Right lobe of liver (tissue), 6 donors: Measurements from ENCODE around the gene CFAP46. TPM values are rescaled to one million over a fixed set of nuclear protein-coding genes. Genes with fewer than 3 reads are reported as not detected.

Experiments
- ATAC-seq, 4 donors: fragments of 200-7000 bp; cut with Tn5 transposase; one replicate each; pipeline ENCODE4 v1.9.1; 2020; ENCODE audit warnings: mild to moderate bottlenecking in 4 of 4, moderate library complexity in 4 of 4
- DNase-seq, 3 donors: peaks; one replicate each; pipeline ENCODE4 v3.0.0-alpha.2; 2020
- H3K27ac ChIP-seq, 3 donors: fragments of 200-600 bp; one replicate each; pipeline ENCODE4 v1.8.0; 2022
- H3K27me3 ChIP-seq, 2 donors: fragments of 200-600 bp; one replicate each; pipeline ENCODE4 v1.8.0; 2022
- H3K36me3 ChIP-seq, 4 donors: fragments of 200-600 bp; sonication (generic) in 1 of 4; one replicate each; pipeline versions ENCODE4 v1.5.1 to v1.8.0; 2017 to 2022; ENCODE audit warnings: control low read depth in 1 of 4
- H3K4me1 ChIP-seq, 4 donors: fragments of 200-600 bp; sonication (generic) in 1 of 4; one replicate each; pipeline versions ENCODE4 v1.5.1 to v1.8.0; 2017 to 2022; ENCODE audit warnings: control low read depth in 1 of 4
- H3K4me3 ChIP-seq, 3 donors: fragments of 200-600 bp; one replicate each; pipeline ENCODE4 v1.8.0; 2022
- H3K9me3 ChIP-seq, 4 donors: fragments of 200-600 bp; sonication (generic) in 1 of 4; one replicate each; pipeline versions ENCODE4 v1.5.1 to v1.8.0; 2017 to 2022; ENCODE audit warnings: control low read depth in 1 of 4
- CTCF ChIP-seq, 4 donors: fragments of 200-600 bp in 3 of 4; fragments of 450-650 bp in 1 of 4; IDR thresholded peaks; one replicate each; pipeline versions ENCODE4 v1.5.1 to v1.8.0; 2016 to 2022; ENCODE audit warnings: antibody characterized with exemption in 4 of 4, mild to moderate bottlenecking in 2 of 4
- POLR2A ChIP-seq: fragments of 450-650 bp; IDR thresholded peaks from one replicate; pipeline ENCODE4 v1.6.1; 2017; ENCODE audit warnings: antibody characterized with exemption, mild to moderate bottlenecking
- WGBS: methylation state at CpG from one replicate; pipeline ENCODE4 v1.1.6; 2018; ENCODE audit warnings: low coverage, low lambda C conversion rate; ENCODE audit not compliant: insufficient coverage; ENCODE audit errors: missing lambda C conversion rate; 5-methylcytosine and 5-hydroxymethylcytosine counted together
- intact Hi-C, 2 donors: fragments of 100-400 bp; cut with DNase I; formaldehyde crosslinking; loops; one replicate each; pipeline versions ENCODE4 v1.11.2 to v1.14.1; 2022
- total RNA-seq, 6 experiments: library from RNA; depleted of rRNA in 2 of 6; stranded (reverse); fragments of >200 nt in 2 of 6; fragmentation: NEBNext Ultra II Directional in 3 of 6; extraction: Animal tissue kit (Norgen Biotek cat#: 25700) in 3 of 6; gene quantifications; one replicate each; pipeline versions ENCODE4 v1.1.0 to v1.2.4, GENCODE V29; 2016 to 2023
- donor health status: DM: no; HTN: yes; CAD: no.
- donor health status: DM: no; HTN: no; CAD: no.
- donor health status: DM: no; HTN: no; CAD: no.
- donor health status: DM: no; HTN: yes; CAD: no.
- donor health status: DM: no; HTN: yes; CAD: no.

CFAP46 gene
- total RNA-seq, 6 experiments from 2014 or later, result 0.16 to 0.67 (median 0.32) TPM

- Histone ChIP-seq H3K4me1 (no peaks in the 10 kb centered on the region), H3K27ac (no peak overlapping the region), H3K27me3 (no peaks in the 10 kb centered on the region), H3K36me3 (no peaks in the 10 kb centered on the region), H3K9me3 (no peaks in the 10 kb centered on the region), H3K4me3 (no peak overlapping the region)
- WGBS, result 94% methylated on average over 23 of the region's 52 CpGs
- intact Hi-C loops, result no loop called here
- DNase-seq (peak in 2 of 3 donors; percentile 10 to 49), ATAC-seq (no peak)
- TF ChIP-seq CTCF (IDR thresholded peaks at IDR 0.05) (no peak), POLR2A (no peak)
Observed at GRCh38 chr10:132926777-132927650, 15.4 kb downstream of the CFAP46 start.

GRCh38 chr10:132926070-132926469 lies 16.3 kb downstream of the CFAP46 start:
- peak in 1 of 3 donors; percentile 15 for DNase-seq
- H3K4me3 ChIP-seq, result no peak overlapping the region

GRCh38 chr10:132925614-132926013 lies 16.8 kb downstream of the CFAP46 start:
- intact Hi-C loops, result no loop called here
- peak in 2 of 3 donors; percentile 14 to 39 for DNase-seq
- H3K27ac ChIP-seq, result no peak overlapping the region
- TF ChIP-seq CTCF (IDR thresholded peaks at IDR 0.05), result no peak
- no peak for TF ChIP-seq POLR2A
- ATAC-seq, result no peak
- no peaks in the 10 kb centered on the region for H3K36me3 ChIP-seq
- H3K9me3 ChIP-seq, result no peaks in the 10 kb centered on the region
- H3K4me3 ChIP-seq, result no peak overlapping the region
- H3K4me1 ChIP-seq, result no peaks in the 10 kb centered on the region
- no CpG with 5 or more reads among the region's 22 CpGs for WGBS
- no peaks in the 10 kb centered on the region for H3K27me3 ChIP-seq

More at GRCh38 chr10:132926070-132926469, 16.3 kb downstream of the CFAP46 start:
- WGBS, result no CpG with 5 or more reads among the region's 21 CpGs
- no peaks in the 10 kb centered on the region for H3K9me3 ChIP-seq
- TF ChIP-seq CTCF (IDR thresholded peaks at IDR 0.05), result no peak
- no peak for TF ChIP-seq POLR2A
- no peaks in the 10 kb centered on the region for H3K4me1 ChIP-seq
- H3K36me3 ChIP-seq, result no peaks in the 10 kb centered on the region
- no peaks in the 10 kb centered on the region for H3K27me3 ChIP-seq
- intact Hi-C loops, result no loop called here
- ATAC-seq, result no peak
- H3K27ac ChIP-seq, result no peak overlapping the region

- intact Hi-C loops, result no loop called here
- Histone ChIP-seq H3K27me3 (no peaks in the 10 kb centered on the region), H3K4me1 (no peaks in the 10 kb centered on the region), H3K36me3 (no peaks in the 10 kb centered on the region), H3K9me3 (no peaks in the 10 kb centered on the region), H3K4me3 (no peak overlapping the region), H3K27ac (no peak overlapping the region)
- DNase-seq (peak in 2 of 3 donors; percentile 15 to 48), ATAC-seq (no peak)
- TF ChIP-seq CTCF (IDR thresholded peaks at IDR 0.05) (no peak), POLR2A (no peak)
- WGBS, result 81% methylated on average over 9 of the region's 24 CpGs
Observed at GRCh38 chr10:132925071-132925561, 17.3 kb downstream of the CFAP46 start.
